Measurements from ENCODE around the gene GRIK3.

GRCh38 chr1:36994294-36994693, 40.0 kb downstream of the GRIK3 start:
- TF ChIP-seq CTCF (conservative IDR thresholded peaks at IDR 0.05) (no peak), ZFX (IDR thresholded peaks at IDR 0.05) (no peak)
